PFSK-1 (cell line): ENCODE measurements around the gene RBP5.

Experiments used
- FOXP2 ChIP-seq: optimal IDR thresholded peaks from 2 replicates; pipeline ENCODE3; 2011; ENCODE audit warnings: borderline replicate concordance, control low read depth, inconsistent platforms; ENCODE audit not compliant: insufficient read depth; ENCODE audit errors: extremely low read length, extremely low read depth
- POLR2AphosphoS5 ChIP-seq: IDR thresholded peaks from 2 replicates; pipeline ENCODE4 v1.6.1; 2012; ENCODE audit warnings: low read depth, mild to moderate bottlenecking, control low read depth, low read length, moderate library complexity
- SIN3A ChIP-seq: IDR thresholded peaks from 2 replicates; pipeline ENCODE4 v1.6.1; 2012; ENCODE audit warnings: mild to moderate bottlenecking, low read length, moderate library complexity, borderline replicate concordance; ENCODE audit not compliant: insufficient read depth
- TAF1 ChIP-seq: IDR thresholded peaks from 2 replicates; pipeline ENCODE4 v1.6.1; 2012; ENCODE audit warnings: low read length, control low read depth, borderline replicate concordance; ENCODE audit not compliant: insufficient read depth
- TF ChIP-seq, protein P1 (sequence below), 2 experiments: IDR thresholded peaks; 2 replicates each; pipeline versions ENCODE4 v1.6.1 to v1.8.0; 2011 to 2012; ENCODE audit warnings: low read depth in 2 of 2, low read length in 2 of 2, control low read depth in 1 of 2, inconsistent platforms in 1 of 2, mild to moderate bottlenecking in 1 of 2, moderate library complexity in 1 of 2; ENCODE audit not compliant: insufficient read depth in 1 of 2

Gene RBP5

GRCh38 chr12:7078163-7078562 lies 50.5 kb downstream of the RBP5 start:
- TF ChIP-seq, protein P1, sequence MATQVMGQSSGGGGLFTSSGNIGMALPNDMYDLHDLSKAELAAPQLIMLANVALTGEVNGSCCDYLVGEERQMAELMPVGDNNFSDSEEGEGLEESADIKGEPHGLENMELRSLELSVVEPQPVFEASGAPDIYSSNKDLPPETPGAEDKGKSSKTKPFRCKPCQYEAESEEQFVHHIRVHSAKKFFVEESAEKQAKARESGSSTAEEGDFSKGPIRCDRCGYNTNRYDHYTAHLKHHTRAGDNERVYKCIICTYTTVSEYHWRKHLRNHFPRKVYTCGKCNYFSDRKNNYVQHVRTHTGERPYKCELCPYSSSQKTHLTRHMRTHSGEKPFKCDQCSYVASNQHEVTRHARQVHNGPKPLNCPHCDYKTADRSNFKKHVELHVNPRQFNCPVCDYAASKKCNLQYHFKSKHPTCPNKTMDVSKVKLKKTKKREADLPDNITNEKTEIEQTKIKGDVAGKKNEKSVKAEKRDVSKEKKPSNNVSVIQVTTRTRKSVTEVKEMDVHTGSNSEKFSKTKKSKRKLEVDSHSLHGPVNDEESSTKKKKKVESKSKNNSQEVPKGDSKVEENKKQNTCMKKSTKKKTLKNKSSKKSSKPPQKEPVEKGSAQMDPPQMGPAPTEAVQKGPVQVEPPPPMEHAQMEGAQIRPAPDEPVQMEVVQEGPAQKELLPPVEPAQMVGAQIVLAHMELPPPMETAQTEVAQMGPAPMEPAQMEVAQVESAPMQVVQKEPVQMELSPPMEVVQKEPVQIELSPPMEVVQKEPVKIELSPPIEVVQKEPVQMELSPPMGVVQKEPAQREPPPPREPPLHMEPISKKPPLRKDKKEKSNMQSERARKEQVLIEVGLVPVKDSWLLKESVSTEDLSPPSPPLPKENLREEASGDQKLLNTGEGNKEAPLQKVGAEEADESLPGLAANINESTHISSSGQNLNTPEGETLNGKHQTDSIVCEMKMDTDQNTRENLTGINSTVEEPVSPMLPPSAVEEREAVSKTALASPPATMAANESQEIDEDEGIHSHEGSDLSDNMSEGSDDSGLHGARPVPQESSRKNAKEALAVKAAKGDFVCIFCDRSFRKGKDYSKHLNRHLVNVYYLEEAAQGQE (IDR thresholded peaks at IDR 0.05; ENCODE audit: insufficient read depth in 1 of 2, low read depth in 2 of 2, low read length in 2 of 2) = no peak
- TF ChIP-seq TAF1 (no peak), FOXP2 (no peak)

- TF ChIP-seq POLR2AphosphoS5 (no peak), TAF1 (no peak), FOXP2 (no peak), SIN3A (no peak)
- TF ChIP-seq, protein P1 (IDR thresholded peaks at IDR 0.05; ENCODE audit: insufficient read depth in 1 of 2, low read depth in 2 of 2, low read length in 2 of 2) = no peak
These were observed 52.2 kb downstream of the RBP5 start for GRCh38 chr12:7076493-7076892.

GRCh38 chr12:7075939-7076338 lies 52.8 kb downstream of the RBP5 start:
- TF ChIP-seq TAF1 (no peak), FOXP2 (no peak)

DNA sequence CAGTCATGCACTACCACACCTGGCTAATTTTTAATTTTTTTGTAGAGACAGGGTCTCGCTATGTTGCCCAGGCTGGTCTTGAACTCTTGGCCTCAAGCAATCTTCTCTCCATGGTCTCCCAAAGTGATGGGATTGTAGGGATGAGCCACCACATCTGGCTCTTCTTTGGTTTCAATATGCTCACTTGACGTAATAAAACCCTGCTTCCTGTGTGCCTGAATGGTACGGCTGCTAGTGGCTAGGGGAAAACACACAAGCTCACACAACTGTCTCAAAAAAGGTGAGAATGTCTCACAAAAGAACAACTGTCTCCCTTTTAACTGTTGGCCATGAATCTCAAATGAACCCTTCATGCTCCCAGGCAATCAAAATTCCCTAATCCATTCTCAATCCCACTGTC lies 53.2 kb downstream of the RBP5 start:
- no peak for TF ChIP-seq POLR2AphosphoS5
- TF ChIP-seq, protein P1 (IDR thresholded peaks at IDR 0.05; ENCODE audit: insufficient read depth in 1 of 2, low read depth in 2 of 2, low read length in 2 of 2) = no peak

- TF ChIP-seq, protein P1 (IDR thresholded peaks at IDR 0.05; ENCODE audit: insufficient read depth in 1 of 2, low read depth in 2 of 2, low read length in 2 of 2) = no peak
These were observed 54.7 kb downstream of the RBP5 start for GRCh38 chr12:7073946-7074345.
